Stomach (tissue), 4 donors: ENCODE measurements around the gene KRTAP10-1.

ENCODE experiments used
- CTCF ChIP-seq, 7 experiments: fragments of 450-650 bp in 4 of 7; fragments of 200-600 bp in 3 of 7; sonication (generic) in 3 of 7; IDR thresholded peaks; one replicate each; pipeline ENCODE4 v1.5.1; 2016 to 2019; ENCODE audit warnings: antibody characterized with exemption in 7 of 7, control low read depth in 2 of 7, mild to moderate bottlenecking in 1 of 7
- POLR2AphosphoS5 ChIP-seq, 3 donors: sonication (generic); formaldehyde crosslinking; IDR thresholded peaks; one replicate each; pipeline ENCODE4 v1.6.1; 2016; ENCODE audit warnings: antibody characterized with exemption in 3 of 3

GRCh38 chr21:44571296-44571695 is 31.3 kb upstream of the KRTAP10-1 start:
- TF ChIP-seq POLR2AphosphoS5 (IDR thresholded peaks at IDR 0.05) (no peak), CTCF (IDR thresholded peaks at IDR 0.05) (no peak)
